NCI-H1436 treated with DMSO at 0.1 percent for 48 hours (cell line): ENCODE results near the gene ATP8B1.
"Not testable (repeated sequence)": the region's sequence is repeated elsewhere in the genome, so short reads cannot be mapped to it uniquely, and the experiment has no call there.

ENCODE experiments used
- DNase-seq: peaks from one replicate; lab custom pipeline; 2025; lab: John Stamatoyannopoulos, UW

Gene ATP8B1

DNA sequence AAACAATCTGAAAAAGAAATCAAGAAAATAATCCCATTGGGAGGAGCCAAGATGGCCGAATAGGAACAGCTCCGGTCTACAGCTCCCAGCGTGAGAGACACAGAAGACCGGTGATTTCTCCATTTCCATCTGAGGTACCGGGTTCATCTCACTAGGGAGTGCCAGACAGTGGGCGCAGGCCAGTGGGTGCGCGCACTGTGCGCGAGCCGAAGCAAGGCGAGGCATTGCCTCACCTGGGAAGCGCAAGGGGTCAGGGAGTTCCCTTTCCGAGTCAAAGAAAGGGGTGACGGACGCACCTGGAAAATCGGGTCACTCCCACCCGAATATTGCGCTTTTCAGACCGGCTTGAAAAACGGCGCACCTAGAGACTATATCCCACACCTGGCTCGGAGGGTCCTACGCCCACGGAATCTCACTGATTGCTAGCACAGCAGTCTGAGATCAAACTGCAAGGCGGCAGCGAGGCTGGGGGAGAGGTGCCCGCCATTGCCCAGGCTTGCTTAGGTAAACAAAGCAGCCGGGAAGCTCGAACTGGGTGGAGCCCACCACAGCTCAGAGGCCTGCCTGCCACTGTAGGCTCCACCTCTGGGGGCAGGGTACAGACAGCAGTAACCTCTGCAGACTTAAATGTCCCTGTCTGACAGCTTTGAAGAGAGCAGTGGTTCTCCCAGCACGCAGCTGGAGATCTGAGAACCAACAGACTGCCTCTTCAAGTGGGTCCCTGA lies 83.7 kb downstream of the ATP8B1 start:
- DNase-seq: not testable (repeated sequence)

DNA sequence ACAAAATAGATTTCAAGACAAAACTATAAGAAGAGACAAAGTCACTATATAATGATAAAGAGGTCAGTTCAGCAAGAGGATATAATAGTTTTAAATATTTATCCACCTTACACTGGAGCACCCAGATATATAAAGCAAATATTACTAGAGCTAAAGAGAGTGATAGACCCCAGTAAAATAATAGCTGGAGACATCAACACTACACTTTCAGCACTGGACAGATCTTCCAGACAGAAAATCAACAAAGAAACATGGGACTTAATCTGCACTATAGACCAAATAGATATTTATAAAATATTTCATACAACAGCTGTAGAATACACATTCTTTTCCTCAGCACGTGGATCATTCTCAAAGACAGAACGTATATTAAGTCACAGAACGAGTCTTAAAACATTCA lies 86.6 kb downstream of the ATP8B1 start:
- DNase-seq: no peak

DNA sequence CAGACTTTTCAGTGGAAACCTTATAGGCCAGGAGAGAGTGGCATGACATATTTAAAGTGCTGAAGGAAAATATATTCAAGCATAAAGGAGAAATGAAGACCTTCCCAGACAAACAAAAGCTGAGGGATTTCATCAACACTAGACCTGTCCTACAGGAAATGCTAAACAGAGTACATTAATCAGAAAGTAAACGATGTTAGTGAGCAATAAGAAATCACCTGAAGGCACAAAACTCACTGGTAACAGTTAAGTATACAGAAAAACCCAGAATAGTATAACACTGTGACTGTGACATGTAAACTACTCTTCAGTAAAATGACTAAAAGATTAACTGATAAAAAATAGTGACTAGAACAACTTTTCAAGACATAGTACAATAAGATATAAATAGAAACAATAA lies 87.4 kb downstream of the ATP8B1 start:
- DNase-seq: no peak

DNA sequence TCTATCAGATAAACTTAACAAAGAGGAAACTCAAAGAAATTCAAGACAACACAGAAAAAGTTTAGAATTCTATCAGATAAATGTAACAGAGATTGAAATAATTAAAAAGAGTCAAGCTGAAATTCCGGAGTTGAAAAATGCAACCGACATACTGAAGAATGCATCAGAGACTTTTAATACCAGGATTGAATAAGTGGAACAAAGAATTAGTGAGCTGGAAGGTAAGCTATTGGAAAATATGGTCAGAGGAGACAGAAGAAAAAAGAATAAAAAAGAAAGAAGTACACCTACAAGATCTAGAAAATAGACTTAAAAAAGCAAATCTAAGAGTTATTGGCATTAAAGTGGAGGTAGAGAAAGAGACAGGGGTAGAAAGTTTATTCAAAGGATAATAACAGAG lies 88.0 kb downstream of the ATP8B1 start:
- no peak for DNase-seq

DNA sequence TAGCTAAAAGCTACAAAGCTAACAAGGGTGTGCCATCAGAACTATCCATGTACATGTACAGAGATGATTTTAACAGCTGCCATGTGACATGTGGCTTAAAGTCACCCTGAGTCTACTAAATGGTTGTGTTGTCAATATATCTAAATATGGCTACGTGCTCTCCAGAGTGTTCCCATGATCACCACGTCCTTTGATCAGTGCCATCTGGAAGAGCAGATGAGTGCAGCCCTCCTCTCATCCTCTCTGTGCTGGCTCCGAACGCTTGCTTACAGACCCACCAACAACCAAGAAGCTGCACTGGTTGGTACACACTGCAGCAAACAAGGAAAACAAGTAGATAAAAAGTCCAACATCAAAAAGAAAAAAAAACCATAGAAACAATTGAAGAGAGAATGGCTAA lies 92.9 kb downstream of the ATP8B1 start:
- DNase-seq: no peak

DNA sequence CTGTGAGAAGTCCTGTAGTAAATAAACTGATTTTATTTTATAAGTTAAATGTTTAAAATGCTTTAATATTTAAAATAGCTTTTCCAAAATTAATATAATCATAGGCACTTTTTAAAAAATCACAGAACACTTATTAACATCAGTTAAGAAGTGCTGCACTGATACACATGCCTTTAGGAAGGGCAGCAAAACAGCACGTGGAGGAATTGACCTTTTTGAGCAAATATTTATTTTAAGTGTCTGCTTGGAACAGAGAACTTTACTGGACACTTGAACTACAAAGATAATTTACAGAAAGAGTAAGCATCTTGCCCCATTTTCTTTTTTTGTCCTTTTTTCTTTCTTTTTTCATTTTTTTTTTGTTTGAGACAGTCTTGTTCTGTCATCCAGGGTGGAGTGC lies 93.8 kb downstream of the ATP8B1 start:
- DNase-seq: no peak

DNA sequence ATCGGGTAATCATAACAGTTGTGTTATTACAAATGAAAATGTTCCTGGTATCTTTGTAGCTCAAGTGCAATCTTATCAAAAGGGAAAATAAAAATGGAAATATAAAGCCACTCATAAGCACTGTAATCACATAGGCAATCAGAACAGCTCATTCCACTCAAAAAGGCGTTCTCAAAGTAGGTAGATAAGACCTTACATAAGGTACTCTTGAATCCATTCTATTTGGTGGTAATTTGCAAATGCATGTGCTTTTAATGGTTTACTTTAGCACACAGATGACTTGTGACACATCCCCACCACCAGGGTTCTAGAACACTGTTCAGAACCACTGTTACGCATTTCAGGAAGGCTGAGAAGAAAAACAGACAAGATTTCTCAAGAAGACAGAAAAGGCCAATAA lies 94.8 kb downstream of the ATP8B1 start:
- DNase-seq: no peak

DNA sequence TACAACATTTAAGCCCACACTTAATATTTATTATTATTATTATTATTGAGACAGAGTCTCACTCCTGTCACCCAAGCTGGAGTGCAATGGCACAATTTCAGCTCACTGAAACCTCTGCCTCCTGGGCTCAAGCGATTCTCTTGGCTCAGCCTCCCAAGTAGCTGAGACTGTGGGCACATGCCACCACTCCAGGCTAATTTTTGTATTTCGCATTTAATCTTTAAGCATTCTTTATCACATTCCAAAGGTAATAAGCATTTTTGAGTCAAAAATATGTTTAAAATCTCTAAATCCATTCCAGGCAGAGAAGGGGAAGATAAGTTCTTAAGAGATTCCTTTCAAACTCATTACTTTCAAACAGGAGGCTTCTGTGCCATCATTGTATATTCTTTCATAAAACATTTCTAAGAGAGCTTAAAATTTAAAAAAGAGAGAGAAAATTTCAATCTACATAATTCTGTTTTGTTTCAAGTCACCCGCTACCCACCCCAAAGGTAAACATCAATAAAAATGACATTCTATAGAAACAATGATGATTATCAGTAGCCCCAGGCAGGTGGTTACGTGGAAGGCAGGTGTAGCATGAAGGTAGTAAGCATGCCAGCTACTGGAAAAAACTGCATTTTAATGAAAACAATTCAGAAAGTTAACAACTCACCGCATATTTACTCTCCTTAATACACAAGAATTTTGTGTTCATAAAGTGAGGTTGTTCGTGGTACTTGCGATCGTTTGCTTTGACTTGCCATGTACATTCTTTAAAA lies 97.1 kb downstream of the ATP8B1 start:
- DNase-seq: peak; percentile 55

DNA sequence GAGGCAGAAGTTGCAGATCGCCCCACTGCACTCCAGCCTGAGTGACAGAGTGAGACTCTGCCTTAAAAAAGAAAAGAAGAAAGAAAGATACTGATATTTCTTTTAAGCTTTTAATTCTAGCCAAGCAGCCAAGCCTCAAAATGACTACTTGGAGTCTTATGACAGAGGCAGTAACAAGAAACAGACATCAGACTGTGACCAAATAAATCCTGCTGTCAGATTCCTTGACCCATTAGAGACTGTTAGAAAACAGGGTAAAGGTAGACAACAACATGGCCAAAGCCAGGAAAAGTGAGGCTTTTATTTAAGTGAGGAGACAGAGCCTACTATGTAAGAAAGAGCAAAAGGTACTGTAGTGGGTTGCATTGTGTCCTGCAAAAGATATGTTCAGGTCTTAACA lies 98.1 kb downstream of the ATP8B1 start:
- no peak for DNase-seq

DNA sequence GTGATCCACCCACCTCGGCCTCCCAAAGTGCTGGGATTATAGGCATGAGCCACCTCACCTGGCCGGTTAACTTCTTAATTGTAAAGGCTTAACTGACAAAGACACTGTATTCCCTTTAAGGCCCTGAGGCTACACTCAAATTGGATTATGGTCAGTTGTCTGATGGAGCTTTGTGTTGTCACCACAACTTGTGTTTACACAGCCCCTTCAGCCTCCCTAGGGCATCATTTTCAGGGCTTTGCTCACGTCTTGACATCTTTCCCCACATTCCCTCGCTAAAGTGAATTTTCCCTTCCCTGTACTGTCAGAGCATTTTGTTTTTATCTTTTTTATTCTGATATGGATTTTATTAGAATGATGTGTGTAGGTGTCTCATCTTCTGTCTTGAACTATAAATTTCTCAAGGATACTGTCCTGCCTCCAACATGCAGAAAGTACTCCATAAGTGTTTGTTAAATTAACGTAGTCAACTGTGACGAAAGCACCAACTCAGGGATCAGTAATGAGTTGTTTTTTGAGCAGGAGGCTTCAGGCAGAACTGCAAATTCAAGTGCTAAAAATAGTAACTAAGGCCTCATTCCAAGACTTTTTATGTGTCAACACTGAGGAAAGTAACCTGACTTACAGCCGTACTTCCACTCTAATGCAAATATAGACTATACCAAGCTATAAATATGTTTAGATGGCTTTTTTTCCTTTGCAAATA lies 104.4 kb downstream of the ATP8B1 start:
- no peak for DNase-seq

DNA sequence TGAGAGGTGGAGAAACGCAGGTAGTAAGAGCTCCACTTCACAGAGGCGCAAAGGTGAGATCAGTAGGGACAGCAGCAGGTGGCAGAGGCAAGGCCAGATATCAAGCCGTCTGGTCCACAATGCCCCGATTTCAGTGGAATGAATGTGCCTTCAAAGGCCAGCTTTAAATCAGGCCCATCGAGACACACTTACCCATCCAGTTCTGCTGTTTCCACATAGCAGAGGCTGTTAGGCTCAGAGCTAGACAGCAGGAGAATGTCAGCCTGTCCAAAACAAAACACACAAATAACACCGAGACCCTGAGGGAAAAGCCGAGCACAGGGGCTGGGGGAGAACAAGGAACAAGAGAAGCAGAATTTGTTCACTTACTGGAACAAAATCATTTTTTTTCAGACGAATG lies 105.7 kb downstream of the ATP8B1 start:
- DNase-seq: no peak

DNA sequence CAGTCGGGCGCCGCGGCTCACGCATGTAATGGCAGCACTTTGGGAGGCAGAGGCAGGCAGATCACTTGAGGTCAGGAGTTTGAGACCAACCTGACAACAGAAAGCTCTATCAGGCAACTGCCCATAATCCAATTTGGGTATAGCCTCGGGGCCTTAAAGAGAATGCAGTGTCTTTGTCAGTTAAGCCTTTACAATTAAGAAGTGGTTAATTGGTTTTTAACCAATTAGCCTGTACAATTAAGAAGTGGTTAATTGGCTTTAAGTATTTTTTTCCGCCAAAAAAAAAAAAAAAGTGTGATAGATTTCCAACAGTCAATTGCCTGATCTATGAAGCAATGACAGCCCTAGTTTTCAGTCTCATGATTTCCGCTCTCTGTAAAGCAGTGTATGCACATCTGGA lies 106.8 kb downstream of the ATP8B1 start:
- DNase-seq: no peak

DNA sequence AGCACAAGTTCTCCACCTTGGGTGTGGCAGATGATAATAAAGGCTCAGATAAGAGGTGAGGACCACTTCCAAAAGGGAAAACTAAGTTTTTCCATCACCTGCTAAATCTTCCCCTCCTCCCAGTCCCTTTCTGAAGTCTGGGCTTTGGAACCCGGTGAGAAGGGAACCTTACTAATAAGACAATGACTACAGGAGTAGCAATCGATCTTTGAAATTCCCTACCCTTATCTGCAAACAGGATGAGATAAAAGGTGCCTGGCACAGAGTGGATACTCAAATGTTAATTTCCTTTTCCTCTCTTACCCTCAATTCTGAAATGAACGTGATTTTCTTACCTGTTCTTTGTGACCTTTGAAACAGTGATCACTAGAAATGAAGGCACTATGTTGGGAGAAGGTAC lies 111.8 kb downstream of the ATP8B1 start:
- no peak for DNase-seq

DNA sequence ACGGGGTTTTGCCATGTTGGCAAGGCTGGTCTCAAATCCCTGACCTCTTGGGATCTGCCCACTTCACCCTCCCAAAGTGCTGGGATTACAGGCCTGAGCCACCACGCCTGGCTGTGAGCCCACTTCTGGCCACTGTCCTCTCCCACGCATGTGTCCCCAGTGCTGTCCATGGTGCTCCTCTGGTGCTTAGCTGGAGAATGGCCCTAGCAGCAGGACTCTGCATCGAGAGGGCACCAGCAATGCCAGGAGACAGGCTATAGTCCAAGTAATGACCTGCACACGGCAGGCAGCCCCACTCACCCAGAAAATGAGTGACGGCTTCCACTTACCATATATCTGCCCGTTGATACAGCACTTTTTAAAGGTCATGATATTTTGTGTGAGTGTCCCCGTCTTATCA lies 115.1 kb downstream of the ATP8B1 start:
- no peak for DNase-seq

DNA sequence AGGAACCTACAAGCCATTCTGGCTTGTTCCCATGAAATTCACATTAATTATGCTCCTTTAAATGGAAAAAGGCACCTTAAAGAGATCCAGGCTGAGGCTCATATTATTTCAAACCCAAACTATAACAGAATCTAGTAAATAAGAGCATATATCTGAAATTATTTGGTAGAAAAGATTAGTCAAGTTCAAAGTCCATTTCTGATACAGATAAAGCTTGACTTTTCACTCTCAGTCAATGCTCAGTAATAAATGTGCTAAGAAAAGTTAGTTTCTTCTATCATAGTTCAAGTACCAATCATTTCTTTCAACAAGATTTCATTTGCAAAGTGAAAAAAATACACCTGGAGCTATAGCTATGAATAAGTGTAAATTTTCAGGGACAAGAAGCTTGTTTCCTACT lies 119.6 kb downstream of the ATP8B1 start:
- DNase-seq: no peak

DNA sequence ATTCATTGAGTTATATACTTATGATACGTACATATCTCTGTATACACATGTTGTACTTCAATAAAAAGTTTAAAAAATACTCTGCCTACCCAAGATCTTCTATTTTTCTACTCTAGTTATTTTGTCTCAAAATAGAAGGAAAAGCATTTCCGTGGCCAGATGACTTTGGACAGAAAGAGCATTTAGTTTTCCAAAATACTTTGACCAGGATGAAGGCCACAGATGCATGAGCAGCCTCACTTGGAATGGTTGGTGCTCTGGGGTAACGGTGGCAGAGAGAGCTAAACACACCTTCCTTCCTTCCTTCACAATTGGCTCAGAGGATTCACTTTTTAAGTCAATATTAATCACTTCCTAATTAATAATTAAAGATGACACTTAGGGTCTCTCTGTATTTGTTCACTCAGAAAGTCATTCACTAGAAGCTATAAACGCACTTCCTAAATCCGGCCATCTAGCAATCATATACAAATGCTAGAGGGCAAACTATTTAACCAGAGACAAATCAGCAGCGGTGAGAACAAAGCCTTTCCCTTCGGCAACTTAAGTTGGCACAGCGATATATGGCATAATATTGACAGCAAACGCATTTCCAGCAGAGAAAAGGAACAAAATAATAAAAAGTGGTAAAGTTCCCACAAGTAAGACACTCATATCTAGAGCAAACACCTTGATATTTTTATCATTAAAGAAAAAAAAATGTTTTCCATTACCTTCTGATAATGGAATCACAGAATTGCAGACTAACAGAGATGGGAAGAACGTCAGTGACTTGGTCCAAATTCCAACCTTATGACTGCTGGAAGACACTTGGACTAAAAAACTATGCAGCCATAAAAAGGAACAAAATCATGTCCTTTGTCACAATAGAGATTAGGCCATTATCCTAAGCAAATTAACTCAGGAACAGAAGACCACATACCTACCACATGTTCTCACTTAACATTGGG lies 125.6 kb downstream of the ATP8B1 start:
- DNase-seq: no peak

DNA sequence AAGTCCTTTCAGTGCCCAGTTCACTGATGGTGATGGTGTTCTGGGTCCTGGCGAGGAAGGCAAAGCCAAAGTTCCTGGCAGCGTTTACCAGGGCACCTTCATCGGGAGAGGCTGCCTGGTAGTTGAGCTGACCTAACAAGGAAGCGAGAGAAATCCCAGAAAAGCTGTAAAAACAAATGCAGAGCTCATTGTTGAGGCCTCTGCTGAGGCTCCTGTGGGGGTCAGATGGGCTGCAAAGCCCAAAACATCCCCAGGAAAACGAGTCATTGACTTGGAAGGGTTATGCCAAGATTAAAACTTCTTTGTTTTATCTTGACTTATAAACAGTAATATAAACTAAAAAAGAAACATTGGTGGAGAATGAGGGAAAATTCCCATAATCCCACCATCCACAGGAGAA lies 128.2 kb downstream of the ATP8B1 start:
- DNase-seq: no peak

DNA sequence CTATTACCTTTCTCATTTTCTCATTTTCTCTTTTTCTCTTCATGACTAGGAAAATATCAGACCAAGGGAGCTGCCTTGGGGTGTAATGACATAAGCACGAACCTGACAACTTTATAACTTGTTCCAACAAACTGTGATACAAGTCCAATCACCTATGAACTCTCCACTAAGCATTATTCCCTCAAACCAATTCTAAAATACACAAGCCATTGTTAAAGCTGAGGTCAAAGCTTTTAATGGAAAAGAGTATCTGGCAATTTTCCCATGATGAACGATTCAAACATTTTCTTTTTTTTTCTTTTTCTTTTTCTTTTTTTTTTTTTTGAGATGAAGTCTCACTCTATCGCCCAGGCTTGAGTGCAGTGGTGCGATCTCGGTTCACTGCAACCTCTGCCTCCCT lies 133.1 kb downstream of the ATP8B1 start:
- DNase-seq: no peak

DNA sequence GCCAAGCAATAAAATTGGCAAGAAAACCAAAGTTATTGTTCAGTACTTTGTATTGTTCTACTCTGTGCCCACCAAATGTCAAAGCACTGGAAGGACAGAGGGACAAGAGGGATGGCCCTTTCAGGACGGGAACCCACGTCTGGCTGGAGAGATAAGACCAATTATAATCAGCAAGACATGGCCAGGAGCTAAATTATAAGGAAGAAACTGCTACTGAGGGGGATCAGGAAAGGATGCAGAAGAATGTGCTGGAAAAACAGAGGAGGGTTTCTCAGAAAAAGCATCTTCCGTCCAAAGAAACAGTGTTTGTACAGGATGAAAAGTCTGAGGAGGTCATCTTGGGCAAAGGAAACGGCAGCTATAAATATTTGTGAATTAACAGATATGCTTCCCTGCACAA lies 135.1 kb downstream of the ATP8B1 start:
- no peak for DNase-seq

DNA sequence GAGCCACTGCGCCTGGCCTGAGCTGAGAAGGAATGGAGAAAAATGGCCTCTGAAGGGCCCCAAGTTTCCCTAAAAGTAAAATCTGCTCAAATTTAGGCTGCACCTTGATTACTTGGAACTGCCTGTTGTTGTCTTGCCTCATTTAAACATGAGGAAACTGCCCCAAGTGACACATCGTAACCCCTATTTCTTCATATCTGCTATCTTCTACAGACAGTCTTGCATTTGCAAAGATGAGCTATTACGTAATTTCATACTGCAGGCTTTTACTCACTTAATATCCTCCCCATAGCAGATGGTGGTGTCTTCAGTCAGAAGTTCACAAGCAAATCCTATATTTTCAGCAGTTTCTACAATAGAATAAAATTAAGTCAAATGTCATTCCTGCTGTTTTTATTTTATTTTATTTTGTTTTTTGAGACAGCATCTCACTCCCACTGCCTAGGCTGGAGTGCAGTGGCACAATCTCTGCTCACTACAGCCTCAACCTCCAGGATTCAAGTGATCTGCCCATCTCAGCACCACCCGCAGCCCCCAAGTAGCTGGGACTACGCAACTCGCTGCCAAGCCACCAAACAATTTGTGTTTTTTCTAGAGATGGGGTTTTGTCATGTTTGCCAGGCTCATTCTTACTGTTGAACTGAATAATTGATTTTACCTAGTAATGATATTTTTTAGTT lies 136.2 kb downstream of the ATP8B1 start:
- DNase-seq: no peak

DNA sequence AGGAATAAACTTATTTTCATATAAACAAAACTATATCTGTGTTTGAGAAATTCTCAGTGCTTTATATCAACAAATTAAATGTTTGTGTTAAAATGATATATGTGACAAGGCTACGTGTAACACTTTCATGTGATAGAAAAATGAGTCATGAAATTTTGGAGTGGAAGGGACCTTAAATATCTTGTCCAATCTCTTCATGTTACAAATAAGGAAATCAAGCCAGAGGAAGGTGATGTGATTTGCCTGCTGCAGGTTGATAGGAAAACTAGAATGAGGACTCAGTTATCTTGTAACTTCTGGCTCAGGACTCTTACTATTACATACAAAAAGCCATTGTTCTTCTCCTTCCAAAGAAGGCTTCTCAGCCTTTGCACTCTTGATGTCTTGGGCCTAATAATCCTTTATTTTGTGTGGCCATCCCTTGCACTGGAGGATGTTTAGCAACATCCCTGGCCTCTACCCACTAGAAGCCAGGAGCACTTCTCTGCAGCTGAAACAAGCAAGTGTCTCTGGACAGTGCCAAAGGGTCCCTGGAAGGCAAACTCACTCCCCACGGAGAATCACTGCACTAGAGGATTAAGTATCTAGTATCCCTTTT lies 138.4 kb downstream of the ATP8B1 start:
- no peak for DNase-seq
